C4-2B (cell line): ENCODE results near the gene KRT9.

Experiments used
- H3K27ac ChIP-seq: fragments of 450-650 bp; 2 replicates; pipeline ENCODE4 v1.5.1; 2017
- CTCF ChIP-seq: fragments of 450-650 bp; conservative IDR thresholded peaks from 2 replicates; pipeline ENCODE4 v1.5.1; 2017; ENCODE audit warnings: mild to moderate bottlenecking
- ZFX ChIP-seq: fragments of 450-650 bp; IDR thresholded peaks from 2 replicates; pipeline ENCODE4 v1.6.1; 2017

KRT9 gene

GRCh38 chr17:41523225-41523593 is 48.6 kb downstream of the KRT9 start:
- no peak overlapping the region for H3K27ac ChIP-seq
- TF ChIP-seq ZFX (no peak), CTCF (no peak)

- TF ChIP-seq CTCF, result no peak
- TF ChIP-seq ZFX, result no peak
- H3K27ac ChIP-seq, result no peak overlapping the region
Observed at GRCh38 chr17:41522301-41523224, 49.3 kb downstream of the KRT9 start.

- TF ChIP-seq CTCF, result no peak
- TF ChIP-seq ZFX, result no peak
- no peak overlapping the region for H3K27ac ChIP-seq
Observed at GRCh38 chr17:41521574-41522261, 50.1 kb downstream of the KRT9 start.

- no peak overlapping the region for H3K27ac ChIP-seq
- no peak for TF ChIP-seq ZFX
- no peak for TF ChIP-seq CTCF
Observed at GRCh38 chr17:41520821-41521521, 50.9 kb downstream of the KRT9 start.

- no peak overlapping the region for H3K27ac ChIP-seq
- TF ChIP-seq CTCF (no peak), ZFX (no peak)
Observed at GRCh38 chr17:41519501-41520224, 52.2 kb downstream of the KRT9 start.

GRCh38 chr17:41518789-41519449 is 52.9 kb downstream of the KRT9 start, which contains the start of gene KRT15:
Gene KRT15, minus strand, starts transcription at chr17:41518890. Its CDS starts 63 bp downstream, at chr17:41518827.
- TF ChIP-seq ZFX (no peak), CTCF (no peak)
- no peak within 1 kb of the TSS for H3K27ac ChIP-seq
